ENCODE data around the gene GPC6.

GRCh38 chr13:93502071-93502470 is 275.5 kb downstream of the GPC6 start:
- TF ChIP-seq EZH2 (IDR thresholded peaks at IDR 0.05; ENCODE audit: insufficient read depth, poor library complexity, severe bottlenecking) (no peak), EZH2phosphoT487 (IDR thresholded peaks at IDR 0.05; ENCODE audit: insufficient read depth, low read depth) (no peak)

All from GM23248 (cell line).